Keratinocyte (primary cell): ENCODE measurements around the gene HNRNPL. TPM values are rescaled to one million over a fixed set of nuclear protein-coding genes. Genes with fewer than 3 reads are reported as not detected.

Experiments used
- DNase-seq: peaks from one replicate; pipeline ENCODE4 v3.0.0-alpha.2; 2011; ENCODE audit warnings: low read depth, missing footprints, low spot score
- FAIRE-seq: peaks from 2 replicates; lab custom pipeline; 2011; peaks lifted over from hg19 to GRCh38; lab: Jason Lieb, UNC
- H2AFZ ChIP-seq: 2 replicates; pipeline ENCODE4 v1.6.0; 2012; ENCODE audit warnings: low read length, control low read depth, inconsistent platforms; ENCODE audit not compliant: control insufficient read depth
- H3K27ac ChIP-seq: 2 replicates; pipeline ENCODE4 v1.5.1; 2011; ENCODE audit warnings: low read length; ENCODE audit not compliant: control insufficient read depth, insufficient read depth
- H3K27me3 ChIP-seq: 3 replicates; pipeline ENCODE4 v1.6.0; 2011; ENCODE audit warnings: low read length; ENCODE audit not compliant: control insufficient read depth, insufficient read depth; ENCODE audit errors: extremely low read depth
- H3K36me3 ChIP-seq, 2 experiments: 2 replicates in 1 of 2; 3 replicates in 1 of 2; pipeline ENCODE4 v1.5.1; 2011; ENCODE audit warnings: low read length in 2 of 2, mild to moderate bottlenecking in 1 of 2; ENCODE audit not compliant: control insufficient read depth in 2 of 2, insufficient read depth in 2 of 2; ENCODE audit errors: extremely low read depth in 1 of 2
- H3K4me1 ChIP-seq: 3 replicates; pipeline ENCODE4 v1.5.1; 2011; ENCODE audit warnings: low read length; ENCODE audit not compliant: control insufficient read depth, insufficient read depth; ENCODE audit errors: extremely low read depth
- H3K4me2 ChIP-seq: 3 replicates; pipeline ENCODE4 v1.6.0; 2011; ENCODE audit warnings: low read depth, low read length; ENCODE audit not compliant: control insufficient read depth, insufficient read depth; ENCODE audit errors: extremely low read depth
- H3K4me3 ChIP-seq, 3 experiments: fragments of 200-600 bp in 1 of 3; sonication (generic) in 1 of 3; 2 replicates in 2 of 3; 3 replicates in 1 of 3; pipeline ENCODE4 v1.5.1; 2011 to 2016; ENCODE audit warnings: low read length in 3 of 3, mild to moderate bottlenecking in 3 of 3, control low read depth in 2 of 3, inconsistent platforms in 1 of 3, low read depth in 1 of 3, mixed read lengths in 1 of 3, mixed run types in 1 of 3, moderate library complexity in 1 of 3; ENCODE audit not compliant: control insufficient read depth in 2 of 3, insufficient read depth in 2 of 3; ENCODE audit errors: extremely low read depth in 1 of 3
- H3K79me2 ChIP-seq: 2 replicates; pipeline ENCODE4 v1.6.0; 2012; ENCODE audit warnings: low read length; ENCODE audit not compliant: control insufficient read depth, insufficient read depth
- H3K9ac ChIP-seq: 3 replicates; pipeline ENCODE4 v1.6.0; 2011; ENCODE audit warnings: low read length; ENCODE audit not compliant: control insufficient read depth, insufficient read depth; ENCODE audit errors: extremely low read depth
- H3K9me1 ChIP-seq: 3 replicates; pipeline ENCODE4 v1.6.0; 2011; ENCODE audit warnings: low read length; ENCODE audit not compliant: control insufficient read depth, insufficient read depth; ENCODE audit errors: extremely low read depth
- H3K9me3 ChIP-seq: 2 replicates; pipeline ENCODE4 v1.5.1; 2012; ENCODE audit warnings: low read depth, low read length; ENCODE audit not compliant: control insufficient read depth
- H4K20me1 ChIP-seq: 3 replicates; pipeline ENCODE4 v1.6.0; 2011; ENCODE audit warnings: low read length; ENCODE audit not compliant: control insufficient read depth, insufficient read depth; ENCODE audit errors: extremely low read depth
- CTCF ChIP-seq, 3 experiments: IDR thresholded peaks in 1 of 3; conservative IDR thresholded peaks in 1 of 3; optimal IDR thresholded peaks in 1 of 3; 2 replicates in 2 of 3; 3 replicates in 1 of 3; pipeline versions ENCODE3 to v1.5.1; 2011; ENCODE audit warnings: low read length in 3 of 3, mild to moderate bottlenecking in 3 of 3, moderate library complexity in 2 of 3, control low read depth in 1 of 3, inconsistent platforms in 1 of 3; ENCODE audit not compliant: insufficient read depth in 2 of 3; ENCODE audit errors: extremely low read depth in 1 of 3
- EZH2 ChIP-seq: IDR thresholded peaks from one replicate; pipeline ENCODE4 v1.6.1; 2012; ENCODE audit warnings: inconsistent platforms, mild to moderate bottlenecking, low read length, moderate library complexity
- dilution Hi-C: fragments of 300-500 bp; cut with MboI; formaldehyde crosslinking; loops from one replicate; pipeline ENCODE4 v1.7.0; 2020; ENCODE audit warnings: low sequenced_read_pairs; ENCODE audit not compliant: extremely low pct_ligation_motif_present
- polyA plus RNA-seq, 5 experiments: library from polyadenylated mRNA; depleted of rRNA in 3 of 5; stranded (reverse) in 3 of 5; stranded (forward) in 1 of 5; unstranded in 1 of 5; fragments of >200 nt; gene quantifications; 1 replicate in 1 of 5; 2 replicates in 3 of 5; 3 replicates in 1 of 5; pipeline versions ENCODE4 v1.2.1 to v1.2.3, GENCODE V29; 2011 to 2012; ENCODE audit warnings: missing spikeins in 2 of 5, low read depth in 1 of 5, low replicate concordance in 1 of 5

HNRNPL gene
- polyA plus RNA-seq, 1 donor (not counting 4 experiments of a cell fraction or from before 2014, with no cell fraction given) = 308 TPM

- no peak overlapping the region for H3K27ac ChIP-seq
- H2AFZ ChIP-seq = no peak overlapping the region
- dilution Hi-C loops = no loop called here
- H3K79me2 ChIP-seq = no peaks in the 10 kb centered on the region
- peaks cover 4 to 7% of the 10 kb centered on the region in 2 experiments for H3K36me3 ChIP-seq
- no peaks in the 10 kb centered on the region for H3K27me3 ChIP-seq
- H3K4me3 ChIP-seq = no peak overlapping the region
- TF ChIP-seq CTCF (optimal IDR thresholded peaks at IDR 0.05 in 1 of 3, IDR thresholded peaks at IDR 0.05 in 1 of 3, conservative IDR thresholded peaks at IDR 0.05 in 1 of 3; ENCODE audit: extremely low read depth in 1 of 3, insufficient read depth in 2 of 3, low read length in 3 of 3) (no peak), EZH2 (no peak)
- H3K4me1 ChIP-seq = peaks cover 11% of the 10 kb centered on the region
- H3K9ac ChIP-seq = no peak overlapping the region
- H3K9me1 ChIP-seq = no peaks in the 10 kb centered on the region
- FAIRE-seq (no peak), DNase-seq (no peak)
- H4K20me1 ChIP-seq = no peaks in the 10 kb centered on the region
- H3K4me2 ChIP-seq = no peak overlapping the region
- no peaks in the 10 kb centered on the region for H3K9me3 ChIP-seq
Observed at GRCh38 chr19:38880882-38881609, 31.3 kb upstream of the HNRNPL start.

GRCh38 chr19:38880076-38880881, 30.5 kb upstream of the HNRNPL start:
- H3K79me2 ChIP-seq = no peaks in the 10 kb centered on the region

More at GRCh38 chr19:38880076-38880881, 30.5 kb upstream of the HNRNPL start:
- Histone ChIP-seq H3K9me1 (no peaks in the 10 kb centered on the region), H4K20me1 (no peaks in the 10 kb centered on the region), H2AFZ (no peak overlapping the region), H3K4me3 (no peak overlapping the region), H3K27ac (no peak overlapping the region), H3K36me3 (peaks cover 4 to 7% of the 10 kb centered on the region in 2 experiments), H3K9ac (no peak overlapping the region), H3K4me1 (peaks cover 11% of the 10 kb centered on the region), H3K4me2 (no peak overlapping the region), H3K9me3 (no peaks in the 10 kb centered on the region), H3K27me3 (no peaks in the 10 kb centered on the region)
- FAIRE-seq (no peak), DNase-seq (no peak)
- TF ChIP-seq EZH2 (no peak), CTCF (optimal IDR thresholded peaks at IDR 0.05 in 1 of 3, IDR thresholded peaks at IDR 0.05 in 1 of 3, conservative IDR thresholded peaks at IDR 0.05 in 1 of 3; ENCODE audit: extremely low read depth in 1 of 3, insufficient read depth in 2 of 3, low read length in 3 of 3) (no peak)
- dilution Hi-C loops = no loop called here
